GM12874 (cell line): ENCODE measurements around the gene HSDL2.

Experiments
- CTCF ChIP-seq: IDR thresholded peaks from 2 replicates; pipeline ENCODE4 v1.5.1; 2011; ENCODE audit warnings: low read depth, mild to moderate bottlenecking, control low read depth, low read length, moderate library complexity; ENCODE audit not compliant: insufficient read depth

HSDL2 gene

GRCh38 chr9:112367465-112367864, 12.4 kb upstream of the HSDL2 start:
- TF ChIP-seq CTCF, result no peak

- TF ChIP-seq CTCF, result no peak
These were observed 10.1 kb upstream of the HSDL2 start for GRCh38 chr9:112369817-112370216.

GRCh38 chr9:112371060-112371459, 8.8 kb upstream of the HSDL2 start:
- TF ChIP-seq CTCF, result no peak

- no peak for TF ChIP-seq CTCF
These were observed 4.5 kb upstream of the HSDL2 start for GRCh38 chr9:112375361-112375760.

GRCh38 chr9:112377087-112377486, 2.8 kb upstream of the HSDL2 start:
- TF ChIP-seq CTCF, result no peak

- no peak for TF ChIP-seq CTCF
These were observed 2.1 kb upstream of the HSDL2 start for GRCh38 chr9:112377684-112378327.

- no peak for TF ChIP-seq CTCF
These were observed 1.4 kb upstream of the HSDL2 start for GRCh38 chr9:112378328-112379176.
